A549 (cell line): ENCODE results near the gene ATXN7L1.

Experiments
- CTCF ChIP-seq: fragments of >200 bp; sonication (Bioruptor Twin); formaldehyde crosslinking; IDR thresholded peaks from 3 replicates; pipeline ENCODE4 v1.5.1; 2016
- POLR2A ChIP-seq: IDR thresholded peaks from 2 replicates; pipeline ENCODE4 v1.6.1; 2012; ENCODE audit warnings: mild to moderate bottlenecking, low read length
- RCOR1 ChIP-seq: fragments of 150-350 bp; IDR thresholded peaks from 2 replicates; pipeline ENCODE4 v1.6.1; 2014; ENCODE audit warnings: antibody characterized with exemption, low read length, low read depth
- RNF2 ChIP-seq: fragments of 200-600 bp; sonication (generic); IDR thresholded peaks from 2 replicates; pipeline ENCODE4 v1.6.1; 2016; ENCODE audit warnings: low read depth, mild to moderate bottlenecking, antibody characterized with exemption, moderate library complexity, borderline replicate concordance
- SMC3 ChIP-seq: fragments of >200 bp; sonication (Bioruptor Twin); formaldehyde crosslinking; IDR thresholded peaks from 3 replicates; pipeline ENCODE4 v1.6.1; 2018; ENCODE audit warnings: inconsistent platforms
- TP53 ChIP-seq: fragments of 250-450 bp; sonication (Bioruptor Pico); IDR thresholded peaks from 2 replicates; pipeline ENCODE4 v1.5.0; 2021; ENCODE audit warnings: mild to moderate bottlenecking, moderate library complexity
- USF2 ChIP-seq: fragments of 450-650 bp; IDR thresholded peaks from 2 replicates; pipeline ENCODE4 v1.6.1; 2014; ENCODE audit warnings: antibody characterized with exemption

GRCh38 chr7:105860793-105861192, 15.6 kb downstream of the ATXN7L1 start:
- TF ChIP-seq CTCF (no peak), POLR2A (no peak), SMC3 (no peak), RCOR1 (no peak), TP53 (CRISPR knock-in tag) (no peak), RNF2 (no peak), USF2 (no peak)
